WTC11 (cell line): ENCODE results near the gene CLEC3B. TPM values are rescaled to one million over a fixed set of nuclear protein-coding genes. Genes with fewer than 3 reads are reported as not detected.
A peak's percentile ranks its signal among the peaks of the same experiment; 100 is the strongest.

Source experiments
- ATAC-seq: fragments of 200-7000 bp; cut with Tn5 transposase; 2 replicates; pipeline ENCODE4 v1.10.0; 2021; ENCODE audit warnings: mild to moderate bottlenecking, moderate library complexity
- CTCF ChIA-PET: fragments of 300-600 bp; sonication (Branson Sonifier 250); formaldehyde crosslinking; loops from one replicate; lab custom pipeline; 2021; ENCODE audit warnings: antibody characterized with exemption; lab: Charles Lee
- POLR2A ChIA-PET: fragments of 350-600 bp; sonication (Branson Sonifier 250); formaldehyde crosslinking; loops from one replicate; lab custom pipeline; 2021; ENCODE audit warnings: antibody characterized with exemption; lab: Charles Lee
- DNase-seq: peaks from one replicate; pipeline ENCODE4 v3.0.0; 2021; ENCODE audit warnings: low spot score
- H3K27ac Mint-ChIP-seq: 2 replicates; pipeline ENCODE4 v1.8.0; 2021; ENCODE audit warnings: mixed read lengths
- H3K27me3 Mint-ChIP-seq: 2 replicates; pipeline ENCODE4 v1.8.0; 2021; ENCODE audit warnings: low read depth, mild to moderate bottlenecking, moderate library complexity, mixed read lengths
- H3K36me3 Mint-ChIP-seq: 2 replicates; pipeline ENCODE4 v1.8.0; 2021; ENCODE audit warnings: mixed read lengths
- H3K4me1 Mint-ChIP-seq: 2 replicates; pipeline ENCODE4 v1.8.0; 2022; ENCODE audit warnings: mixed read lengths
- H3K4me3 Mint-ChIP-seq: 2 replicates; pipeline ENCODE4 v1.8.0; 2021; ENCODE audit warnings: mild to moderate bottlenecking, moderate library complexity, mixed read lengths
- H3K9me3 Mint-ChIP-seq: 2 replicates; pipeline ENCODE4 v1.8.0; 2021; ENCODE audit warnings: mixed read lengths
- CREM ChIP-seq: sonication (generic); formaldehyde crosslinking; IDR thresholded peaks from 2 replicates; pipeline ENCODE4 v1.8.1; 2022; ENCODE audit warnings: mild to moderate bottlenecking, missing genetic modification reagents, moderate library complexity
- GABPB1 ChIP-seq: sonication (generic); formaldehyde crosslinking; IDR thresholded peaks from 2 replicates; pipeline ENCODE4 v1.8.1; 2023; ENCODE audit warnings: mild to moderate bottlenecking, missing genetic modification reagents
- HMGA2 ChIP-seq: fragments of 250-450 bp; sonication (Bioruptor Pico); IDR thresholded peaks from 2 replicates; pipeline ENCODE4 v1.4.0; 2021; ENCODE audit warnings: mild to moderate bottlenecking, moderate library complexity
- MXD4 ChIP-seq: fragments of 250-450 bp; sonication (Bioruptor Pico); IDR thresholded peaks from 2 replicates; pipeline ENCODE4 v1.8.0; 2021; ENCODE audit warnings: mild to moderate bottlenecking, moderate library complexity, borderline replicate concordance
- NFATC4 ChIP-seq: fragments of 250-450 bp; sonication (Bioruptor Pico); IDR thresholded peaks from 2 replicates; pipeline ENCODE4 v1.9.0; 2021; ENCODE audit warnings: mild to moderate bottlenecking
- NFYB ChIP-seq: sonication (generic); formaldehyde crosslinking; conservative IDR thresholded peaks from 2 replicates; pipeline ENCODE4 v1.8.0; 2022; ENCODE audit warnings: low read depth, missing genetic modification reagents
- ZNF121 ChIP-seq: sonication (generic); formaldehyde crosslinking; IDR thresholded peaks from 2 replicates; pipeline ENCODE4 v1.8.0; 2023; ENCODE audit warnings: missing genetic modification reagents
- ZNF138 ChIP-seq: sonication (generic); formaldehyde crosslinking; conservative IDR thresholded peaks from 2 replicates; pipeline ENCODE4 v1.8.1; 2022; ENCODE audit warnings: mild to moderate bottlenecking, moderate library complexity, missing genetic modification reagents
- ZNF219 ChIP-seq: sonication (generic); formaldehyde crosslinking; IDR thresholded peaks from 2 replicates; pipeline ENCODE4 v1.8.0; 2023; ENCODE audit warnings: missing genetic modification reagents, mild to moderate bottlenecking, borderline replicate concordance
- ZNF317 ChIP-seq: sonication (generic); formaldehyde crosslinking; IDR thresholded peaks from 2 replicates; pipeline ENCODE4 v1.8.1; 2023; ENCODE audit warnings: low read depth, mild to moderate bottlenecking, moderate library complexity, missing genetic modification reagents, borderline replicate concordance
- ZNF396 ChIP-seq: fragments of 250-450 bp; sonication (Bioruptor Pico); IDR thresholded peaks from 2 replicates; pipeline ENCODE4 v1.8.0; 2021; ENCODE audit warnings: mild to moderate bottlenecking, moderate library complexity, borderline replicate concordance
- ZNF671 ChIP-seq: fragments of 250-450 bp; sonication (Bioruptor Pico); IDR thresholded peaks from 2 replicates; pipeline ENCODE4 v1.8.0; 2021; ENCODE audit warnings: mild to moderate bottlenecking
- total RNA-seq: library from RNA; stranded (reverse); gene quantifications from 3 replicates; pipeline ENCODE4 v1.2.3, GENCODE V29; 2021
- TF ChIP-seq, protein P1 (sequence below): sonication (generic); formaldehyde crosslinking; IDR thresholded peaks from 2 replicates; pipeline ENCODE4 v1.8.1; 2023; ENCODE audit warnings: mild to moderate bottlenecking, missing genetic modification reagents, moderate library complexity
- TF ChIP-seq, protein P2 (sequence below): fragments of 250-450 bp; sonication (Bioruptor Pico); IDR thresholded peaks from 2 replicates; pipeline ENCODE4 v1.9.0; 2021; ENCODE audit warnings: mild to moderate bottlenecking
- TF ChIP-seq, protein P3 (sequence below): sonication (generic); formaldehyde crosslinking; IDR thresholded peaks from 2 replicates; pipeline ENCODE4 v1.8.0; 2023; ENCODE audit warnings: mild to moderate bottlenecking, missing genetic modification reagents
- TF ChIP-seq, protein P4 (sequence below): fragments of 250-450 bp; sonication (Bioruptor Pico); IDR thresholded peaks from 2 replicates; pipeline ENCODE4 v2.1.2; 2022; ENCODE audit warnings: mild to moderate bottlenecking, moderate library complexity
- TF ChIP-seq, protein P5 (sequence below): fragments of 250-450 bp; sonication (Bioruptor Pico); IDR thresholded peaks from 2 replicates; pipeline ENCODE4 v1.9.0; 2021; ENCODE audit warnings: mild to moderate bottlenecking, borderline replicate concordance
- TF ChIP-seq, protein P6 (sequence below): sonication (generic); formaldehyde crosslinking; IDR thresholded peaks from 2 replicates; pipeline ENCODE4 v1.8.0; 2022; ENCODE audit warnings: mild to moderate bottlenecking, missing genetic modification reagents

CLEC3B gene
- total RNA-seq, 1 experiment from 2014 or later, result 0.81 TPM

DNA sequence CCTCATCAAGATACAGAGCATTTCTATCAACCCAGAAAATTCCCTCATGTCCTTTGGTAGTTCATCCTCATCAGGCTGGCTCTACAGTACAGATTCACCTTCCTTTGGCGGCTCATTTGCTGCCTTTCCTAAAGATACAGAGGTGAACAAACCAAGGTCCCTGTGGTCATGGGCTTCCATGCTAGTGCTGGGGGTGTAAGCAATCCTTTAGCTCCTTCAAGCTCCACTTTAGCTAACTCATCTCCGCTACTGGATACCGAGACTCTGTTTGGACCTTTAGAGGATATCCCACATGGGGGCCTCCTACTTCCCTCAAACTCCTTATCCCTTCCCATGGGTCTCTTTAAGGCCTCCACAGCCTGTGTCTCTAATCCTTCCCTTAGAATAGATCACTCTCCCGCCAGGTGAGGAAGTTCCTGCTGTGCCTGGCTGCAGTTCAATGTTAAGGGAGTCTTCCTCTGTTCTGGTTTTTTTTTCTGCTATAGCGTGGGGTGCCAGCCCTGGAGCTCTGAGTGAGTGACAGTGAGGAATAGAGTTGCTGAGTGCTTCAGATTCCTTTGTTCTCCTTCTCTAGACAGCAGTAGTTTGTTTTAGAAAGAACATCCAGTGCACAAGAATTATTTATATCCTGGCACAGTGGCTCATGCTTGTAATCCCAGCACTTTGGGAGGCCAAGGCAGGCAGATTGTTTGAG lies 30.7 kb downstream of the CLEC3B start:
- peak; percentile 71 for ATAC-seq
- DNase-seq, result no peak
- CTCF ChIA-PET, result interaction anchor here (1.2 to 3.2 kb wide), 7 partner anchors 10 to 154 kb away, joined by 4 to 20 read pairs (median 12); no protein-coding TSS in a partner anchor

More for the DNA sequence above, 30.7 kb downstream of the CLEC3B start:
- H3K4me1 Mint-ChIP-seq, result peaks cover 24% of the 10 kb centered on the region
- no peak overlapping the region for H3K4me3 Mint-ChIP-seq
- H3K36me3 Mint-ChIP-seq, result no peaks in the 10 kb centered on the region
- POLR2A ChIA-PET, result no interaction called here
- H3K9me3 Mint-ChIP-seq, result no peaks in the 10 kb centered on the region
- H3K27ac Mint-ChIP-seq, result no peak overlapping the region
- peaks cover 98% of the 10 kb centered on the region for H3K27me3 Mint-ChIP-seq
- TF ChIP-seq ZNF138 (CRISPR knock-in tag) (no peak), MXD4 (CRISPR knock-in tag) (no peak), ZNF396 (no peak), ZNF317 (CRISPR knock-in tag) (no peak), ZNF219 (no peak), GABPB1 (CRISPR knock-in tag) (no peak), NFATC4 (no peak), ZNF121 (CRISPR knock-in tag) (no peak), NFYB (CRISPR knock-in tag) (no peak), ZNF671 (CRISPR knock-in tag) (no peak), HMGA2 (CRISPR knock-in tag) (no peak), CREM (CRISPR knock-in tag) (no peak)
- TF ChIP-seq, protein P1, sequence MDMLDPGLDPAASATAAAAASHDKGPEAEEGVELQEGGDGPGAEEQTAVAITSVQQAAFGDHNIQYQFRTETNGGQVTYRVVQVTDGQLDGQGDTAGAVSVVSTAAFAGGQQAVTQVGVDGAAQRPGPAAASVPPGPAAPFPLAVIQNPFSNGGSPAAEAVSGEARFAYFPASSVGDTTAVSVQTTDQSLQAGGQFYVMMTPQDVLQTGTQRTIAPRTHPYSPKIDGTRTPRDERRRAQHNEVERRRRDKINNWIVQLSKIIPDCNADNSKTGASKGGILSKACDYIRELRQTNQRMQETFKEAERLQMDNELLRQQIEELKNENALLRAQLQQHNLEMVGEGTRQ (CRISPR knock-in tag), result no peak
- TF ChIP-seq, protein P2, sequence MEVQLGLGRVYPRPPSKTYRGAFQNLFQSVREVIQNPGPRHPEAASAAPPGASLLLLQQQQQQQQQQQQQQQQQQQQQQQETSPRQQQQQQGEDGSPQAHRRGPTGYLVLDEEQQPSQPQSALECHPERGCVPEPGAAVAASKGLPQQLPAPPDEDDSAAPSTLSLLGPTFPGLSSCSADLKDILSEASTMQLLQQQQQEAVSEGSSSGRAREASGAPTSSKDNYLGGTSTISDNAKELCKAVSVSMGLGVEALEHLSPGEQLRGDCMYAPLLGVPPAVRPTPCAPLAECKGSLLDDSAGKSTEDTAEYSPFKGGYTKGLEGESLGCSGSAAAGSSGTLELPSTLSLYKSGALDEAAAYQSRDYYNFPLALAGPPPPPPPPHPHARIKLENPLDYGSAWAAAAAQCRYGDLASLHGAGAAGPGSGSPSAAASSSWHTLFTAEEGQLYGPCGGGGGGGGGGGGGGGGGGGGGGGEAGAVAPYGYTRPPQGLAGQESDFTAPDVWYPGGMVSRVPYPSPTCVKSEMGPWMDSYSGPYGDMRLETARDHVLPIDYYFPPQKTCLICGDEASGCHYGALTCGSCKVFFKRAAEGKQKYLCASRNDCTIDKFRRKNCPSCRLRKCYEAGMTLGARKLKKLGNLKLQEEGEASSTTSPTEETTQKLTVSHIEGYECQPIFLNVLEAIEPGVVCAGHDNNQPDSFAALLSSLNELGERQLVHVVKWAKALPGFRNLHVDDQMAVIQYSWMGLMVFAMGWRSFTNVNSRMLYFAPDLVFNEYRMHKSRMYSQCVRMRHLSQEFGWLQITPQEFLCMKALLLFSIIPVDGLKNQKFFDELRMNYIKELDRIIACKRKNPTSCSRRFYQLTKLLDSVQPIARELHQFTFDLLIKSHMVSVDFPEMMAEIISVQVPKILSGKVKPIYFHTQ (CRISPR knock-in tag), result no peak
- TF ChIP-seq, protein P3, sequence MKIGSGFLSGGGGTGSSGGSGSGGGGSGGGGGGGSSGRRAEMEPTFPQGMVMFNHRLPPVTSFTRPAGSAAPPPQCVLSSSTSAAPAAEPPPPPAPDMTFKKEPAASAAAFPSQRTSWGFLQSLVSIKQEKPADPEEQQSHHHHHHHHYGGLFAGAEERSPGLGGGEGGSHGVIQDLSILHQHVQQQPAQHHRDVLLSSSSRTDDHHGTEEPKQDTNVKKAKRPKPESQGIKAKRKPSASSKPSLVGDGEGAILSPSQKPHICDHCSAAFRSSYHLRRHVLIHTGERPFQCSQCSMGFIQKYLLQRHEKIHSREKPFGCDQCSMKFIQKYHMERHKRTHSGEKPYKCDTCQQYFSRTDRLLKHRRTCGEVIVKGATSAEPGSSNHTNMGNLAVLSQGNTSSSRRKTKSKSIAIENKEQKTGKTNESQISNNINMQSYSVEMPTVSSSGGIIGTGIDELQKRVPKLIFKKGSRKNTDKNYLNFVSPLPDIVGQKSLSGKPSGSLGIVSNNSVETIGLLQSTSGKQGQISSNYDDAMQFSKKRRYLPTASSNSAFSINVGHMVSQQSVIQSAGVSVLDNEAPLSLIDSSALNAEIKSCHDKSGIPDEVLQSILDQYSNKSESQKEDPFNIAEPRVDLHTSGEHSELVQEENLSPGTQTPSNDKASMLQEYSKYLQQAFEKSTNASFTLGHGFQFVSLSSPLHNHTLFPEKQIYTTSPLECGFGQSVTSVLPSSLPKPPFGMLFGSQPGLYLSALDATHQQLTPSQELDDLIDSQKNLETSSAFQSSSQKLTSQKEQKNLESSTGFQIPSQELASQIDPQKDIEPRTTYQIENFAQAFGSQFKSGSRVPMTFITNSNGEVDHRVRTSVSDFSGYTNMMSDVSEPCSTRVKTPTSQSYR (CRISPR knock-in tag), result no peak
- TF ChIP-seq, protein P4, sequence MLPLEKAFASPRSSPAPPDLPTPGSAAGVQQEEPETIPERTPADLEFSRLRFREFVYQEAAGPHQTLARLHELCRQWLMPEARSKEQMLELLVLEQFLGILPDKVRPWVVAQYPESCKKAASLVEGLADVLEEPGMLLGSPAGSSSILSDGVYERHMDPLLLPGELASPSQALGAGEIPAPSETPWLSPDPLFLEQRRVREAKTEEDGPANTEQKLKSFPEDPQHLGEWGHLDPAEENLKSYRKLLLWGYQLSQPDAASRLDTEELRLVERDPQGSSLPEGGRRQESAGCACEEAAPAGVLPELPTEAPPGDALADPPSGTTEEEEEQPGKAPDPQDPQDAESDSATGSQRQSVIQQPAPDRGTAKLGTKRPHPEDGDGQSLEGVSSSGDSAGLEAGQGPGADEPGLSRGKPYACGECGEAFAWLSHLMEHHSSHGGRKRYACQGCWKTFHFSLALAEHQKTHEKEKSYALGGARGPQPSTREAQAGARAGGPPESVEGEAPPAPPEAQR (CRISPR knock-in tag), result no peak
- TF ChIP-seq, protein P5, sequence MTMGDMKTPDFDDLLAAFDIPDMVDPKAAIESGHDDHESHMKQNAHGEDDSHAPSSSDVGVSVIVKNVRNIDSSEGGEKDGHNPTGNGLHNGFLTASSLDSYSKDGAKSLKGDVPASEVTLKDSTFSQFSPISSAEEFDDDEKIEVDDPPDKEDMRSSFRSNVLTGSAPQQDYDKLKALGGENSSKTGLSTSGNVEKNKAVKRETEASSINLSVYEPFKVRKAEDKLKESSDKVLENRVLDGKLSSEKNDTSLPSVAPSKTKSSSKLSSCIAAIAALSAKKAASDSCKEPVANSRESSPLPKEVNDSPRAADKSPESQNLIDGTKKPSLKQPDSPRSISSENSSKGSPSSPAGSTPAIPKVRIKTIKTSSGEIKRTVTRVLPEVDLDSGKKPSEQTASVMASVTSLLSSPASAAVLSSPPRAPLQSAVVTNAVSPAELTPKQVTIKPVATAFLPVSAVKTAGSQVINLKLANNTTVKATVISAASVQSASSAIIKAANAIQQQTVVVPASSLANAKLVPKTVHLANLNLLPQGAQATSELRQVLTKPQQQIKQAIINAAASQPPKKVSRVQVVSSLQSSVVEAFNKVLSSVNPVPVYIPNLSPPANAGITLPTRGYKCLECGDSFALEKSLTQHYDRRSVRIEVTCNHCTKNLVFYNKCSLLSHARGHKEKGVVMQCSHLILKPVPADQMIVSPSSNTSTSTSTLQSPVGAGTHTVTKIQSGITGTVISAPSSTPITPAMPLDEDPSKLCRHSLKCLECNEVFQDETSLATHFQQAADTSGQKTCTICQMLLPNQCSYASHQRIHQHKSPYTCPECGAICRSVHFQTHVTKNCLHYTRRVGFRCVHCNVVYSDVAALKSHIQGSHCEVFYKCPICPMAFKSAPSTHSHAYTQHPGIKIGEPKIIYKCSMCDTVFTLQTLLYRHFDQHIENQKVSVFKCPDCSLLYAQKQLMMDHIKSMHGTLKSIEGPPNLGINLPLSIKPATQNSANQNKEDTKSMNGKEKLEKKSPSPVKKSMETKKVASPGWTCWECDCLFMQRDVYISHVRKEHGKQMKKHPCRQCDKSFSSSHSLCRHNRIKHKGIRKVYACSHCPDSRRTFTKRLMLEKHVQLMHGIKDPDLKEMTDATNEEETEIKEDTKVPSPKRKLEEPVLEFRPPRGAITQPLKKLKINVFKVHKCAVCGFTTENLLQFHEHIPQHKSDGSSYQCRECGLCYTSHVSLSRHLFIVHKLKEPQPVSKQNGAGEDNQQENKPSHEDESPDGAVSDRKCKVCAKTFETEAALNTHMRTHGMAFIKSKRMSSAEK (CRISPR knock-in tag), result no peak
- TF ChIP-seq, protein P6, sequence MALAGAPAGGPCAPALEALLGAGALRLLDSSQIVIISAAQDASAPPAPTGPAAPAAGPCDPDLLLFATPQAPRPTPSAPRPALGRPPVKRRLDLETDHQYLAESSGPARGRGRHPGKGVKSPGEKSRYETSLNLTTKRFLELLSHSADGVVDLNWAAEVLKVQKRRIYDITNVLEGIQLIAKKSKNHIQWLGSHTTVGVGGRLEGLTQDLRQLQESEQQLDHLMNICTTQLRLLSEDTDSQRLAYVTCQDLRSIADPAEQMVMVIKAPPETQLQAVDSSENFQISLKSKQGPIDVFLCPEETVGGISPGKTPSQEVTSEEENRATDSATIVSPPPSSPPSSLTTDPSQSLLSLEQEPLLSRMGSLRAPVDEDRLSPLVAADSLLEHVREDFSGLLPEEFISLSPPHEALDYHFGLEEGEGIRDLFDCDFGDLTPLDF (CRISPR knock-in tag), result no peak
